Cardiac muscle cell (in vitro differentiated cells and primary cell): ENCODE results near the gene MAGOH. TPM values are rescaled to one million over a fixed set of nuclear protein-coding genes. Genes with fewer than 3 reads are reported as not detected.

Experiments
- DNase-seq, 2 donors: peaks; one replicate each; pipeline versions ENCODE4 v3.0.0 to v3.0.0-alpha.2; 2010 to 2017; ENCODE audit warnings: low read depth in 1 of 2, low spot score in 1 of 2
- H3K27ac ChIP-seq: fragments of 200-600 bp; sonication (generic); 2 replicates; pipeline ENCODE4 v1.5.1; 2016
- H3K27me3 ChIP-seq: fragments of 200-600 bp; sonication (generic); 2 replicates; pipeline ENCODE4 v1.6.0; 2016; ENCODE audit warnings: control low read depth
- H3K36me3 ChIP-seq: fragments of 200-600 bp; sonication (generic); 2 replicates; pipeline ENCODE4 v1.5.1; 2016; ENCODE audit warnings: control low read depth
- H3K4me1 ChIP-seq: fragments of 200-600 bp; sonication (generic); 2 replicates; pipeline ENCODE4 v1.8.1; 2017; ENCODE audit warnings: low read depth, mild to moderate bottlenecking, mixed run types
- H3K4me3 ChIP-seq: fragments of 200-600 bp; sonication (generic); 2 replicates; pipeline ENCODE4 v1.5.1; 2016; ENCODE audit warnings: mild to moderate bottlenecking
- H3K9me3 ChIP-seq: fragments of 200-600 bp; sonication (generic); 2 replicates; pipeline ENCODE4 v1.5.1; 2017; ENCODE audit warnings: low read depth, mild to moderate bottlenecking, control low read depth
- polyA plus RNA-seq: library from polyadenylated mRNA; unstranded; fragments of >200 nt; fragmentation: Nextera tagmentation; extraction: Ambion mirVana; gene quantifications from 2 replicates; pipeline ENCODE4 v1.2.1, GENCODE V29; 2016
- total RNA-seq: library from RNA; depleted of rRNA; stranded (reverse); fragments of >200 nt; gene quantifications from 2 replicates; pipeline ENCODE4 v1.2.3, GENCODE V29; 2016
- TF ChIP-seq, protein P1 (sequence below): IDR thresholded peaks from 2 replicates; pipeline ENCODE4 v1.5.1; 2012; ENCODE audit warnings: low read depth, mild to moderate bottlenecking, low read length

The MAGOH gene
- total and polyA plus RNA-seq, 2 experiments from 2014 or later = 24.6 to 36.6 TPM

DNA sequence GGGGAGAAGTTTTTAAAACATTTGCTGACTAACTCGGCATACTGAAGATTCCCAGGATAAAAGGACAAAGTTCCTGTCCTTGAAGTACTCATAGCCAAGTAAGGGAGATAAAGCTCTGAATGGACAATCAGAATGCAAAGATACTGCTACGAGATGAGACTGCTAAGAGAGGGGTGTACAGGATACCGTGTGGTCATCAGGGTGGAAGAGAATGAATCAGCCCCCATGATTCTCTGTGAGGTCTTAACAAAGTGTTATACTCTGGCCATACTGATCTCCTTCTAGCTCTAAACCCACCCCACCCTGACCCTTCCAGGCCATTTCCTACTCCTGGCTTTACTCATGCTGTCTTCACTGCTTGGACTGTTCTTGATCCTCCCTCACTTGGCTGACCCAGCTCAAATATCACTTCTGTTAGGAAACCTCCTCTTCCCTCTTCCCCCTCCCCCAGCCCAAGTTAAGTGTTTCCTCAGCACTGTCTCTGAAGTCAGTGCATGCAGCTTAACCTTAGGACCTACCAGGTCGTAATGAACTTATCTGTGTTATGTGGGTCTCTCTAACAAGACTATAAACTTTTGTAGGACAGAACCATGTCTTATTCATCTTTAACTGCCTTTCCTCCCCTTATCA lies 15.8 kb upstream of the MAGOH start:
- no peak overlapping the region for H3K4me3 ChIP-seq
- H3K27ac ChIP-seq = peak overlapping the region; percentile 69
- DNase-seq = peak; percentile 56 to 74
- H3K4me1 ChIP-seq = peaks cover 25% of the 10 kb centered on the region
- H3K36me3 ChIP-seq = no peaks in the 10 kb centered on the region
- H3K27me3 ChIP-seq = no peaks in the 10 kb centered on the region
- no peaks in the 10 kb centered on the region for H3K9me3 ChIP-seq
- TF ChIP-seq, protein P1, sequence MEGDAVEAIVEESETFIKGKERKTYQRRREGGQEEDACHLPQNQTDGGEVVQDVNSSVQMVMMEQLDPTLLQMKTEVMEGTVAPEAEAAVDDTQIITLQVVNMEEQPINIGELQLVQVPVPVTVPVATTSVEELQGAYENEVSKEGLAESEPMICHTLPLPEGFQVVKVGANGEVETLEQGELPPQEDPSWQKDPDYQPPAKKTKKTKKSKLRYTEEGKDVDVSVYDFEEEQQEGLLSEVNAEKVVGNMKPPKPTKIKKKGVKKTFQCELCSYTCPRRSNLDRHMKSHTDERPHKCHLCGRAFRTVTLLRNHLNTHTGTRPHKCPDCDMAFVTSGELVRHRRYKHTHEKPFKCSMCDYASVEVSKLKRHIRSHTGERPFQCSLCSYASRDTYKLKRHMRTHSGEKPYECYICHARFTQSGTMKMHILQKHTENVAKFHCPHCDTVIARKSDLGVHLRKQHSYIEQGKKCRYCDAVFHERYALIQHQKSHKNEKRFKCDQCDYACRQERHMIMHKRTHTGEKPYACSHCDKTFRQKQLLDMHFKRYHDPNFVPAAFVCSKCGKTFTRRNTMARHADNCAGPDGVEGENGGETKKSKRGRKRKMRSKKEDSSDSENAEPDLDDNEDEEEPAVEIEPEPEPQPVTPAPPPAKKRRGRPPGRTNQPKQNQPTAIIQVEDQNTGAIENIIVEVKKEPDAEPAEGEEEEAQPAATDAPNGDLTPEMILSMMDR = no peak

- TF ChIP-seq, protein P1 = no peak
- no peak overlapping the region for H3K4me3 ChIP-seq
- no peaks in the 10 kb centered on the region for H3K36me3 ChIP-seq
- peaks cover 9% of the 10 kb centered on the region for H3K4me1 ChIP-seq
- H3K9me3 ChIP-seq = no peaks in the 10 kb centered on the region
- peak overlapping the region; percentile 30 for H3K27ac ChIP-seq
- H3K27me3 ChIP-seq = no peaks in the 10 kb centered on the region
- no peak for DNase-seq
Measured at GRCh38 chr1:53250325-53250724, 12.0 kb upstream of the MAGOH start.

DNA sequence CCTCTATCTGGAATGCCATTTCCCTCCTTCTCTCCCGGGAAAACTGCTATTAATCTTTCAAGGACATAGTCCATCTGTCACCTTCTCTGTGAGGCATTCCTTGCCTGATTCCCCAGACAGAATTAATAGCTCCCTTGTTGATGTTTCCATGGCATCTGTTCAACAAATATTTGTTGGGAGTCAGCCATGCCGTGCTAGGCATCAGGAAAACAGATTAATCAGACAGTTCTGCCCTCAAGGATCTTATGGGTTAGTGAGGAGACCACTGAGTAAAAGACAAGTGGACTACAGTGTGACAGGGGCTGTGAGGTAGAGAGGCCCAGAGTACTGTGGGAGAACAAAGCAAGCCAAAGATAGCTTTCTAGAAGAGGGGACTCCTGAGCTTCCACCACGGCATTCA lies 11.4 kb upstream of the MAGOH start:
- no peaks in the 10 kb centered on the region for H3K36me3 ChIP-seq
- peak overlapping the region; percentile 30 for H3K27ac ChIP-seq
- no peaks in the 10 kb centered on the region for H3K9me3 ChIP-seq

GRCh38 chr1:53246261-53247134 lies 8.2 kb upstream of the MAGOH start:
- no peaks in the 10 kb centered on the region for H3K36me3 ChIP-seq
- no peak overlapping the region for H3K27ac ChIP-seq

More for the DNA sequence above, 11.4 kb upstream of the MAGOH start:
- TF ChIP-seq, protein P1 = no peak
- H3K27me3 ChIP-seq = no peaks in the 10 kb centered on the region
- no peak for DNase-seq
- no peak overlapping the region for H3K4me3 ChIP-seq
- peaks cover 9% of the 10 kb centered on the region for H3K4me1 ChIP-seq

GRCh38 chr1:53244141-53244540 lies 5.8 kb upstream of the MAGOH start:
- Histone ChIP-seq H3K9me3 (no peaks in the 10 kb centered on the region), H3K4me1 (no peaks in the 10 kb centered on the region), H3K4me3 (no peak overlapping the region), H3K27me3 (no peaks in the 10 kb centered on the region), H3K36me3 (no peaks in the 10 kb centered on the region), H3K27ac (no peak overlapping the region)
- TF ChIP-seq, protein P1 = no peak
- DNase-seq = no peak

More at GRCh38 chr1:53246261-53247134, 8.2 kb upstream of the MAGOH start:
- Histone ChIP-seq H3K9me3 (no peaks in the 10 kb centered on the region), H3K4me3 (no peak overlapping the region), H3K4me1 (no peaks in the 10 kb centered on the region), H3K27me3 (no peaks in the 10 kb centered on the region)
- TF ChIP-seq, protein P1 = no peak
- no peak for DNase-seq
